NCI-H1694 treated with DMSO at 0.1 percent for 48 hours (cell line): Measurements from ENCODE around the gene OGN.

Experiments used
- DNase-seq: peaks from one replicate; lab custom pipeline; 2025; lab: John Stamatoyannopoulos, UW

Gene OGN

GRCh38 chr9:92342825-92343488 lies 61.4 kb downstream of the OGN start:
- DNase-seq, result no peak

GRCh38 chr9:92341578-92341977 lies 62.8 kb downstream of the OGN start:
- DNase-seq, result no peak

- DNase-seq, result no peak
Observed at GRCh38 chr9:92333282-92333634, 71.1 kb downstream of the OGN start.
